H1 (cell line): Measurements from ENCODE around the gene TMX3. TPM values are rescaled to one million over a fixed set of nuclear protein-coding genes. Genes with fewer than 3 reads are reported as not detected.

ENCODE experiments used
- ATF3 ChIP-seq: IDR thresholded peaks from 2 replicates; pipeline ENCODE4 v1.6.1; 2011; ENCODE audit warnings: low read depth, mild to moderate bottlenecking, low read length; ENCODE audit not compliant: insufficient read depth
- polyA plus RNA-seq, 7 experiments: library from polyadenylated mRNA; depleted of rRNA in 3 of 7; stranded (reverse) in 5 of 7; unstranded in 2 of 7; fragments of >200 nt in 5 of 7; fragments of 200-250 nt in 2 of 7; gene quantifications; 1 replicate in 5 of 7; 2 replicates in 1 of 7; 4 replicates in 1 of 7; pipeline versions ENCODE4 v1.2.1 to v1.2.3, GENCODE V29; 2011 to 2013; ENCODE audit warnings: missing spikeins in 2 of 7, mixed read lengths in 2 of 7
- total RNA-seq: library from RNA; stranded (reverse); fragmentation: NEBNext Ultra II Directional; extraction: Animal tissue kit (Norgen Biotek cat#: 25700); gene quantifications from 2 replicates; pipeline ENCODE4 v1.2.1, GENCODE V29; 2021

The TMX3 gene
- total and polyA plus RNA-seq, 2 of the 8 experiments (the other 6 are each of a cell fraction or from before 2014, with no cell fraction given) = 12.6 to 29.0 TPM

GRCh38 chr18:68724021-68724420 lies 9.1 kb upstream of the TMX3 start (continued):
- TF ChIP-seq ATF3 = no peak
